Activated naive CD8-positive, alpha-beta T cell treated with anti-CD3 and anti-CD28 coated beads, Interleukin-2, amount 50 U/mL, for 24 hours (primary cell): ENCODE results near the gene SH3PXD2B.
"Not testable (repeated sequence)": the region's sequence is repeated elsewhere in the genome, so short reads cannot be mapped to it uniquely, and the experiment has no call there.

Experiments used
- ATAC-seq: fragments of 150-1000 bp; cut with Tn5 transposase; one replicate; pipeline ENCODE4 v1.10.0; 2021
- DNase-seq: peaks from one replicate; pipeline ENCODE4 v3.0.0; 2021
- H3K27ac Mint-ChIP-seq: one replicate; pipeline ENCODE4 v1.8.0; 2021; ENCODE audit warnings: mild to moderate bottlenecking, mixed read lengths
- H3K27me3 Mint-ChIP-seq: one replicate; pipeline ENCODE4 v1.8.0; 2021; ENCODE audit warnings: mixed read lengths
- H3K36me3 Mint-ChIP-seq: one replicate; pipeline ENCODE4 v1.8.0; 2021; ENCODE audit warnings: low read depth, mixed read lengths
- H3K4me1 Mint-ChIP-seq: one replicate; pipeline ENCODE4 v1.8.0; 2021; ENCODE audit warnings: mixed read lengths
- H3K4me3 Mint-ChIP-seq: one replicate; pipeline ENCODE4 v1.8.0; 2021; ENCODE audit warnings: mild to moderate bottlenecking, moderate library complexity, mixed read lengths
- H3K9me3 Mint-ChIP-seq: one replicate; pipeline ENCODE4 v1.8.0; 2021; ENCODE audit warnings: mixed read lengths

Gene SH3PXD2B

DNA sequence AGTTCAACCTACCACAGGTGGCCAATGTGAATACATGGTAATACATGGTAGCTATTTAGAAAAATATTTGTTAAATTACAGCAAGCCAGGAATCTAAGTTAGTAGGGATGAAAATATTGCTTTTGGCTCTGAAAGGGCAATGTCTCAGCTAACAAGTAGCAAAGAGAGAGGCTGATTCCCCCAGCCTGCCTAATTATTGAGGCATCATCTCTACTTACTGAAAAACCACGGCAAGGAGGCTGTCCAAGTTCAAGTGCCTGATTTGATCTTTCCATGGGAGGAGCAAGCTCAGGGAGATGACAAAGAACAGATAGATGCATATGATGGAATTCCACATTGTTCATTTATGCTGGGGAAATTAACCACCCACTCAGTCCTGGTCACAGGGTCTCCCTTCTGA lies 142.0 kb downstream of the SH3PXD2B start:
- peaks cover 5% of the 10 kb centered on the region for H3K27me3 Mint-ChIP-seq
- H3K36me3 Mint-ChIP-seq: no peaks in the 10 kb centered on the region
- no peaks in the 10 kb centered on the region for H3K9me3 Mint-ChIP-seq
- no peak overlapping the region for H3K4me3 Mint-ChIP-seq
- H3K27ac Mint-ChIP-seq: no peak overlapping the region
- no peaks in the 10 kb centered on the region for H3K4me1 Mint-ChIP-seq
- DNase-seq (no peak), ATAC-seq (no peak)

DNA sequence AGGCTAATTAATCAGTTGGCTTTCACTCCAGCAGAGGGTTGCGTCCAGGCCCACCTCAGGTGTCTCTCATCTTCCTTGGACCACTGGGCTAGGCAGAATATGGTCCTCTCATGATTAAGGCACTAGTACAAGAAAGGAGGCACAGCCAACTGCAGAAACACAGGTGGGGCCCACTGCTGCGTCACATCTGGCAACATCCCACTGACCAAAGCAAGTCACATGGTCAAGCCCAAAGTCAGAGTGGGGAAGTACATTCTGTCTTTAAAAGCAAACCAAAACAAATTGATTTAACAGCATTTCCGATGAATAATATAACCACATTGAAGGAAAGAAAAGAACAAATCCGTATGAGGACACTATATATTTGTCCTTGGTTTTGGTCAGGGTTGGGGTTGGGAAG lies 142.7 kb downstream of the SH3PXD2B start:
- no peak for DNase-seq
- no peak overlapping the region for H3K27ac Mint-ChIP-seq
- H3K9me3 Mint-ChIP-seq: no peaks in the 10 kb centered on the region
- H3K27me3 Mint-ChIP-seq: peaks cover 5% of the 10 kb centered on the region
- H3K4me3 Mint-ChIP-seq: no peak overlapping the region
- no peaks in the 10 kb centered on the region for H3K36me3 Mint-ChIP-seq
- ATAC-seq: no peak
- H3K4me1 Mint-ChIP-seq: peaks cover 2% of the 10 kb centered on the region

DNA sequence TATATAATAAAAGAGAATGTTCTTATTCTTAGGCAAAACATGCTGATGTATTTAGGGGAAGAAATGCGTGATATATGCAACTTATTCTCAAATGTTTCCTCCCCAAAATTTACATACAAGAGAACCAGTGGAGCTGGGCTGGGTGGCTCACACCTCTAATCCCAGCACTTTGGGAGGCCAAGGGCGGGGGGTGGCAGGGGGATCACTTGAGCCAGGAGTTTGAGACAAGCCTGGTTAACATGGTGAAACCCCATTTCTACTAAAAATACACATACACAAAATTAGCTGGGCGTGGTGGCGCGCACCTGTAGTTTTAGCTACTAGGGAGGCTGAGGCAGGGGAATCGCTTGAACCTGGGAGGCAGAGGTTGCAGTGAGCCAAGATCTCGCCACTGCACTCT lies 143.3 kb downstream of the SH3PXD2B start:
- DNase-seq (no peak), ATAC-seq (no peak)
- peaks cover 5% of the 10 kb centered on the region for H3K27me3 Mint-ChIP-seq
- no peaks in the 10 kb centered on the region for H3K36me3 Mint-ChIP-seq
- no peak overlapping the region for H3K4me3 Mint-ChIP-seq
- H3K9me3 Mint-ChIP-seq: no peaks in the 10 kb centered on the region
- peaks cover 4% of the 10 kb centered on the region for H3K4me1 Mint-ChIP-seq
- no peak overlapping the region for H3K27ac Mint-ChIP-seq

DNA sequence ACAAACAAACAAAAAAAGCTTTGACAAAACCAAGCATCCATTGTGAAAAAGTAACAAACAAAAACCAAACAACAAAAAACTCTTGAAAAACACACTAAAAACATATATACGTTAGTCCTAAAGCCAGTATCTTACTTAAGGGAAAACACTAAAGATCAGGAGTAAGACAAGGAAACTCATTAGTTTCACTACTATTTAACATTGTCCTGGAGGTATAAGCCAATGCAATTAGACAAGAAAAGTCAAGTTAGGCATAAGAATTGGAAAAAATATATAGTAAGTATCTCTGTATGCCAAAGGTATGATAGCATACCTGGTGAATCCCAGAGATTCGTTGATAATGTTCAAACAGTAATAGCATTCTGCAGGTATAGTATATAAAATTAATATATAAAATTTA lies 148.9 kb downstream of the SH3PXD2B start:
- Mint-ChIP-seq H3K4me3 (no peak overlapping the region), H3K4me1 (peaks cover 4% of the 10 kb centered on the region), H3K36me3 (peaks cover 3% of the 10 kb centered on the region), H3K9me3 (no peaks in the 10 kb centered on the region), H3K27me3 (peaks cover 4% of the 10 kb centered on the region), H3K27ac (no peak overlapping the region)
- DNase-seq: no peak
- no peak for ATAC-seq

DNA sequence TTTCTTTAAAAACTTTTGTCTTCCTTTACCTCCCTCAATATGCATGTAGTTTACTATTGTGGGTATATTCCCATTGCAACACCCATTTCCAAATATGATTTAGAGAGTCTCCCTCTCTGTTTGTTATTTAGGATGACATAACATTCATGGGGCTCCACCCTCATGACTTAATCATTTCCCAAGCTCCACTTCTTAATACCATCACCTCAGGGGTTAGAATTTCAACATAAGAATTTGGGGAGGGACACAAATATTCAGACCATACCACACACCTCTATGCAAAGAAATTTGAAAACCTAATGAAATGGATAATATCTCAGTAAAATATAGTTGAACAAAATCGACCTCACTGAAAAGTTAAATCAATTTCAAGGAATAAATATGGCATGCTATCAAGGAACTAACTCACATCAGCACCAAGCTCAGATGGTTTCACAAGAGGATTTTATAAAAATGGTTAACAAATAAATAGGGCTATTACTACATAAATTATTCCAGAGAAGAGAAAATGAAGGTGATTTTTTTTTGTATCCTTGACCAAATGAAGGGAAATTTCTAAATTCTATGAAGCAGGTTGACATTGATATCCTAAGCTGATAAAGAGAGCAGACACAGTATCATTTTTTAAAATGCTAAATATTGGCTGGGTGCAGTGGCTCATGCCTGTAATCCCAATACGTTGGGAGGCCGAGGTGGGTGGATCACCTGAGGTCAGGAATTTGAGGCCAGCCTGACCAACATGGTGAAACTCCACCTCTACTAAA lies 150.6 kb downstream of the SH3PXD2B start:
- Mint-ChIP-seq H3K27ac (no peak overlapping the region), H3K4me1 (peaks cover 4% of the 10 kb centered on the region), H3K9me3 (no peaks in the 10 kb centered on the region), H3K4me3 (no peak overlapping the region), H3K27me3 (peaks cover 4% of the 10 kb centered on the region), H3K36me3 (peaks cover 3% of the 10 kb centered on the region)
- ATAC-seq: no peak
- DNase-seq: no peak

- H3K27ac Mint-ChIP-seq: no peak overlapping the region
- H3K4me3 Mint-ChIP-seq: no peak overlapping the region
- H3K4me1 Mint-ChIP-seq: peaks cover 4% of the 10 kb centered on the region
- H3K36me3 Mint-ChIP-seq: peaks cover 3% of the 10 kb centered on the region
- ATAC-seq (no peak), DNase-seq (no peak)
- H3K9me3 Mint-ChIP-seq: no peaks in the 10 kb centered on the region
- H3K27me3 Mint-ChIP-seq: peaks cover 4% of the 10 kb centered on the region
Measured at GRCh38 chr5:172303162-172303561, 151.2 kb downstream of the SH3PXD2B start.

DNA sequence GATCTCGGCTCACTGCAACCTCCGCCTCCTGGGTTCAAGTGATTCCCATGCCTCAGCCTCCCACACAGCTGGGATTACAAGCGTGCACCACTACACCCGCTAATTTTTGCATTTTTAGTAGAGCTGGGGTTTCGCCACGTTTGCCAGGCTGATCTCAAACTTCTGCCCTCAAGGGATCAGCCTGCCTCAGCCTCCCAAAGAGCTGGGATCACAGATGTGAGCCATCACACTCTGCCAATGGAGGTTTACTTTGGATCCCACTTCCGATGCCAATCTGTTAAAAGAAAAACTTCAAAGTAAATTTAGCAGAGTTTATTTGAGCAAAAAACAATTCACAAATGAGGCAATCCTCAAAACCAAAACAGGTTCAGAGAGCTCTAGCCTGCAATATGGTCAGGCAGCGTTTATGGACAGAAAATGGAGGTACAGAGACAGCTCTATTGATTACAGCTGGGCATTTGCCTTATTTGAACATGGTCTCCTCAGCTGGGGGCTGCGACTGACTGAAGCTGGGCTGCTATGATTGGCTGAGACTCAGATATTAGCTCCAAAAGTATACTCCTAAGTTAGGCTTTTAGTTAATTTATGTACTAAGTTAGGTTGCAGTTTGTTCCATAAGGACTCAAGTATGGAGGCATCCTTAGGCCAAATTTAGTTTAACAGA lies 152.1 kb downstream of the SH3PXD2B start:
- Mint-ChIP-seq H3K27me3 (peaks cover 4% of the 10 kb centered on the region), H3K4me1 (peaks cover 4% of the 10 kb centered on the region), H3K27ac (no peak overlapping the region), H3K9me3 (no peaks in the 10 kb centered on the region), H3K36me3 (peaks cover 3% of the 10 kb centered on the region), H3K4me3 (no peak overlapping the region)
- ATAC-seq (no peak), DNase-seq (no peak)

DNA sequence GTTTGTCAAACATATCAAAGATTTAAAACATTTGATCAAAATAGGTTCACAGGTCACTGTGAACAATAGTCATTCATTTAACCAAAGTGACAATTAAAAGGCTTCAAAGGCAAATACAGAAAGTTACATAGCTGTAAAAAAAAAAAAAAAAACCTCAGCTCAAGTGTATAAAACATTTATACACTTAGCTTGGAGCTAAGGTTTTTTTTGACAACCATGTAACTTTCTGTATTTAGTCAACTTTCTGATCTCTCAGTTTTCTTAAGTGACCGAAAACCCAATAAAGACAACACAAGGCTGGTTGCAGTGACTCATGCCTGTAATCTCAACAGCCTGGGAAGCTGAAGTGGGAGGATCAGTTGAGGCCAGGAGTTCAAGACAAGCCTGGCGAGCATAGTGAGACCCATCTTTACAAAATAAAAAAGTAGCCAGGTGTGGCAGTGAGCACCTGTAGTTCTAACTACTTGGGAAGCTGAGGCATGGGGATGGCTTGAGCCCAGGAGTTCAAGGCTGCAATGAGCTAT lies 154.3 kb downstream of the SH3PXD2B start:
- Mint-ChIP-seq H3K9me3 (no peaks in the 10 kb centered on the region), H3K4me1 (no peaks in the 10 kb centered on the region), H3K36me3 (peaks cover 3% of the 10 kb centered on the region), H3K27ac (no peak overlapping the region), H3K4me3 (no peak overlapping the region), H3K27me3 (peaks cover 4% of the 10 kb centered on the region)
- no peak for DNase-seq
- no peak for ATAC-seq

- Mint-ChIP-seq H3K4me1 (no peaks in the 10 kb centered on the region), H3K27me3 (no peaks in the 10 kb centered on the region), H3K9me3 (no peaks in the 10 kb centered on the region), H3K36me3 (no peaks in the 10 kb centered on the region), H3K4me3 (no peak overlapping the region), H3K27ac (no peak overlapping the region)
- no peak for ATAC-seq
- DNase-seq: no peak
Measured at GRCh38 chr5:172294831-172295230, 159.5 kb downstream of the SH3PXD2B start.

GRCh38 chr5:172293745-172294342 lies 160.5 kb downstream of the SH3PXD2B start:
- H3K9me3 Mint-ChIP-seq: no peaks in the 10 kb centered on the region
- ATAC-seq (no peak), DNase-seq (no peak)
- H3K27me3 Mint-ChIP-seq: no peaks in the 10 kb centered on the region
- H3K27ac Mint-ChIP-seq: no peak overlapping the region
- no peaks in the 10 kb centered on the region for H3K36me3 Mint-ChIP-seq
- H3K4me1 Mint-ChIP-seq: no peaks in the 10 kb centered on the region
- no peak overlapping the region for H3K4me3 Mint-ChIP-seq

- H3K4me1 Mint-ChIP-seq: no peaks in the 10 kb centered on the region
- ATAC-seq (peak; percentile 99), DNase-seq (peak; percentile 58)
- no peaks in the 10 kb centered on the region for H3K36me3 Mint-ChIP-seq
- no peaks in the 10 kb centered on the region for H3K9me3 Mint-ChIP-seq
- H3K27ac Mint-ChIP-seq: no peak overlapping the region
- H3K27me3 Mint-ChIP-seq: no peaks in the 10 kb centered on the region
- H3K4me3 Mint-ChIP-seq: no peak overlapping the region
Measured at GRCh38 chr5:172293054-172293744, 161.1 kb downstream of the SH3PXD2B start.

DNA sequence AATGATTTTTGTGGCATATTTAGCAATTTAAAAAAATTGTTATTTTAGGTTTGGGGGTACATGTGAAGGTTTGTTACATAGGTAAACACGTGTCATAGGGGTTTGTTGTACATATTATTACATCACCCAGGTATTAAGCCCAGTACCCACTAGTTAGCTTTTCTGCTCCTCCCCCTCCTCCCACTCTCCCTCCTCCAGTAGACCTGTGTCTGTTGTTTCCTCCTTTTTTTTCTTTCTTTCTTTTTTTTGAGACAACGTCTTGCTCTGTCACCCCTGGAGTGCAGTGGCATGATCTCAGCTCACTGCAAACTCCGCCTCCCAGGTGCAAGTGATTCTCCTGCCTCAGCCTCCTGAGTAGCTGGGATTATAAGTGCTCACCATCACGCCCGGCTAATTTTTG lies 162.5 kb downstream of the SH3PXD2B start:
- H3K36me3 Mint-ChIP-seq, H3K4me3 Mint-ChIP-seq, H3K4me1 Mint-ChIP-seq, DNase-seq, H3K9me3 Mint-ChIP-seq, H3K27me3 Mint-ChIP-seq, ATAC-seq, H3K27ac Mint-ChIP-seq: not testable (repeated sequence)

DNA sequence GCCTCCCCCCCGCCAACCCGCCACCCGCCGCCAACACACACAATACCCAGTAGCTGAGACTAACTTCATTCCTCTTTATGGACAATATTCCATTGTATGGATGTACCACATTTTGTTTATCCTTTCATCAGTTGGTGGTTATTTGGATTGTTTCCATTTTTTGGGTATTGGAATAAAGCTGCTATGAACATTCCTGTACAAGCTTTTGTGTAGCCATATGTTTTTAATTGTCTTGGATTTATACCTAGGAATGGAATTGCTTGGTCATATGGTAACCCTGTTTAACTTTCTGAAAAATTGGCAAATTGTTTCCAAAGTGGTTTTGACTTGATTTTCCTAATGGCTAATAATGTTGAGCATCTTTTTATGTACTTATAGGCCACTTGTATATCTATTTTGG lies 165.9 kb downstream of the SH3PXD2B start:
- no peak for ATAC-seq
- Mint-ChIP-seq H3K36me3 (no peaks in the 10 kb centered on the region), H3K9me3 (no peaks in the 10 kb centered on the region), H3K27ac (no peak overlapping the region), H3K4me1 (peaks cover 7% of the 10 kb centered on the region), H3K4me3 (no peak overlapping the region), H3K27me3 (no peaks in the 10 kb centered on the region)
- no peak for DNase-seq

DNA sequence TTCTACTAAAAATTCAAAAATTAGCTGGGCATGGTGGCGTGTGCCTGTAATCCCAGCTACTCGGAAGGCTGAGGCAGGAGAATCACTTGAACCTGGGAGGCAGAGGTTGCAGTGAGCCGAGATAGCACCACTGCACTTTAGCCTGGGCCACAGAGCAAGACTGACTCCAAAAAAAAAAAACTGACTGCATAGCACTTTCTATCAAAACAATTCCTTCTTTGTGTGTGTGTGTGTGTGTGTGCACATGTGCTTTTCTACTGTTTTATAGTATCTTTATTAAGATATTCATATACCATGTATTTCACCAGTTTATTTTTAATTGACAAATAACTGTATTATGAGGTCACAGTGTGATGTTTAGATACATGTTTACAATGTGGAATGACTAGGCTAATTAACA lies 167.2 kb downstream of the SH3PXD2B start:
- H3K27ac Mint-ChIP-seq, H3K9me3 Mint-ChIP-seq, H3K36me3 Mint-ChIP-seq, DNase-seq, H3K27me3 Mint-ChIP-seq, ATAC-seq, H3K4me3 Mint-ChIP-seq: not testable (repeated sequence)
- H3K4me1 Mint-ChIP-seq: peaks cover 14% of the 10 kb centered on the region
